Activated T-cell treated with anti-CD3 and anti-CD28 coated beads for 24 hours (primary cell): Measurements from ENCODE around the gene IKZF2.

Experiments used
- DNase-seq: peaks from one replicate; pipeline ENCODE4 v3.0.0-alpha.2; 2020; ENCODE audit warnings: low read depth

The IKZF2 gene

DNA sequence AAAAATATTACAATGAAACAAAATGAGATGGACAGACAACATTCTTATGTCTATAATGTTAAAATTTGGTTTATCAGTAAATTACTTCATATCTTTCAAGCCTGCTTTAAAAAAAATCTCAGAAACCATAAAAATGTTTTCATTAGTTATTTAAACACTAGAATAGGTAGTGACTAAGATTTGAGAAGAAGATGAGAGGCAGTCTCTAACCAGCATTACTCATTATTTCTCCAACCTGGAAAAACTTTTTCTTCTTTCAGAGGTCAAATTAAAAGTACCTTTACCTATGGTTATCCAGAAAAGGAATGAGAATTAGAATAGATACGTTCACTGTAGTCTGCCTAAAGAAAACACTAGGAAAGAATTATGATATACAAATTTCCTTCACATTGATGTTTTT, 50.3 kb downstream of the IKZF2 start:
- no peak for DNase-seq

DNA sequence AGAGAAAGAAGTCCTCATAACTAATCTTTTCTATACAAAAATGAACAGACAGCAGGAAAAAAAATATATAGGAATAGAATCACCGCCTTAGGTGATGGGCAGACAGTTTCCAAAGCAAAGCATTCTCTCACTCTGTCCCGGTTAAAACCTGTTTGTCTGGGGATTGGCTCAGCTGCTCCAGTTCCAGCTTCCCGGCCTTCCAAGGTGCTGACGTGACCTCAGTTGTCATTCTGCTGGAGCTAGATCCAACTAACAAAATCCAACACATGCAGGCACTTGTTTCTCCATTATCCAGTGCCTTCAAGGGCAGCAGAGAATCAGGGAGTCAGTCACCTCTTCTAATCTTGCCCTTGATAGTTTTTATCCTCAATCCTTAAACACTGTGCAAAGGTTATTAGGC, 52.8 kb downstream of the IKZF2 start:
- DNase-seq, result no peak

DNA sequence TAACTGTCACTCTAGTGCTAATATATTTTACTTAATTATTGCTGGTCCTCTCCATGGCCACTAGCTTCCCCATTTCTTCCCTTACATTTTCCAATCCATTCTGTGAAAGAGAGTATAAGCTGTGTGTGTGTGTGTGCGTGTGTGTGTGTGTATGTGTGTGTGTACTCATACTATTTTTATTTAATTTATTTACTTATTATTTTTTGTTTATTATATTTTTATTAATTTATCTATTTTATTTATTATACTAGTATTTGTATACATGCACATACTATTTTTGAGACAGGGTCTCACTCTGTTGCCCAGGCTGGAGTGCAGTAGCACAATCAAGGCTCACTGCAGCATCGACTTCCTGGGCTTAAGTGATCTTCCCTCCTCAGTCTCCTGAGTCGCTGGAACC, 59.6 kb downstream of the IKZF2 start:
- DNase-seq, result no peak

DNA sequence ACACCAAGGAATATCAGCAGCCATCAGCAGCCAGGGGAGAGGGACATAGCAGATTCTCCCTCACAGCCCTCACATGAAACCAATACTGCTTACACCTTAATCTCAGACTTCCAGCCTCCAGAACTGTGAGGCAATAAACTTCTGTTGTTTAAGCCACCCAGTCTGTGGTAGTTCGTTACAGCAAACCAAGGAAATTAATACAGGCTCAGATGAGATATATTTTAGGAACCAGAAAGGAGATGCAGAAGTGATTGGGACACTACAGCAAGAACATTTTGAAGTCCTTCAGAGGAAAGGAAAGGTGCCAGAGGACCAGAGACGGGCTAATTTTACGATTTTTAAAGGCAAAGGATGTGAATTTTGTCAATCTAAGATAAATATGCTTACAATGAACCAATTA, 60.6 kb downstream of the IKZF2 start:
- DNase-seq, result no peak

DNA sequence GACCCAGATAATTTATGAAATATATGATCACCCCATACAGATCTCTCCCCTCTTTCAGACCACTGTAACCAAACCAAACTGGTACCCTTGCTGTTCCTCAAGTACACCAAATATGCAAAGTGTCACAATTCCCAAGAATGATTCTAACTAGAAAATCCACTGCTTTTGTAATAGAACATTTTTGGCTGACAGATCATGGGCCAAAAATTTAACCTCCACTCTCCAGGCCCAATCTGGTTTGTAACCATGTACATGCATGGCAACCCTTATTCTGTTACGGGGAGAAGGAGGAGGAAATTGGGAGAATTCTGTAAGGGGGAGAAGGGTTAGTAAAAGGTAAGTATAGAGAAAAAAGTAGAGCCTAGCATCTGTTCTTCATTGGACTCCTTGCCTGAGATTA, 62.0 kb downstream of the IKZF2 start:
- DNase-seq, result no peak

DNA sequence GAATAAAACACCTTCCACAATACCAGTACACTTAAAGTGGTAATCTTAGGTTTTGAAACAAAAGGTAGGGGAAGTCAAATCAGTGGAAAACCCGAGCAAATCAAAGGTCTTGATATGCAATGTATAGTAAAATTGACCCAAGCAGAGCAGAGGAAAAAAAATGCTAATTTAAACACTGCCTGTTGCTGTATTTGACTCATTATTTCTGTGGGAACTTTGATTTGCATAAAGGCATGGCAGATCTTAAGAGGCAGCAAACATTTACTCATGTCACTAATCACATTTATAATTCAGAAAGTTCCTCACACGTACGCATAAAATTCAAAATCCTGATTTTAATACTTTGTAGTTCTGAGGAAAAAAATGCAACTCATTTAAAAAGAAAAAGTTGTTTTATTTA, 64.4 kb downstream of the IKZF2 start:
- DNase-seq, result no peak

DNA sequence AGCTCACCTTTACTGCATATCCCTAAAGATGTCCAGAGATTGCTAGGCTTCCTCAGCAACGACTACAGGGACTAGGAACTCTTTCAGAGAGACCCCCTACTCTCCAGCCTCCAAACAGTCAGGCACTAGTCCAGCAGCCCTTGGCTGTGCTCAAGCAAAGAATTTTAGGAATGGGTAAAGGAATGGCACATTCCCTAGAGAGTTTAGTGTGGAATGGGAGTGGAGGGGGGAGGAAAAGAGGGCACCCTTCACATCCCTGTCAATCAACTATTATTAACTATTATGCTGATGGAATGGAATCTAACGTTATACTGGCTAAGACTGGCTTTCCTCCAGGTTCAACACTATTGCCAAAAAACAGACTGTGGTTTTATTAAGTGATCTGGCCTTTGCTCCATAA, 64.8 kb downstream of the IKZF2 start:
- DNase-seq, result no peak

DNA sequence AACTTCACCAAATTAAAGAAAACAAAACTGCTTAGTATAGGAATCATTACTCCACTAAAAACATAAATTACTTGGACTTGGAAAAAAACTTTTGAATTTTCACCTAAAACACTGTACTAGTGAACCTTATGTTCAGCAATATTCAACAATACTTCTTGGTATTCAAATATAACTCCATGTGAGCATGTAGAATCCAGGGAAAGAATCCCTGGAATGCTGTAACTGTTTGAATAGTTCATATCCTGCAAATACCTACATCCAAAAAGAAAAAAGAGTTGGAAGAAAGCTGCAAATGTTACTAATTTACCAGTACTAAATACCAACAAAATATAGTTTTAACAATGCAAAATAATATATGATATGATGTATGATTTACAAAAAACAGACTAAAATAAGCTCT, 65.4 kb downstream of the IKZF2 start:
- DNase-seq, result no peak

DNA sequence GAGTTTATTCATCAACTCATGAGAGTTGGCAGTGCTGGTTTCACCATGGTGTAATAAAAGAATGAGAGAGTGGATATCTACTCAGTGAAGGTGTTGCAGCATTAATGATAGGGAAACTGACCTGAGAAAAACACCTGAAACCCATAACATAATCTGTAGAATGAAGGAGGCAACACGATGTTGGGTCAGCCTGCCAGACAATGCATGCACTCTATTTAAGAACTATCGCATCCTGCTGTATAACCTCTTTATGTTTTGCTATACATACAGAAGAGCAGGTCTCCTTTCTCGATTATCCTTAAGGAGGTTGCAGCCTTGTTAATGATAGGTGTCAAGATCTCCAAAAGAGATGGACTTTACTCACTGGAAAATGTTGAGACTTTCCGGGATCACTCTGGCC, 65.9 kb downstream of the IKZF2 start:
- no peak for DNase-seq

DNA sequence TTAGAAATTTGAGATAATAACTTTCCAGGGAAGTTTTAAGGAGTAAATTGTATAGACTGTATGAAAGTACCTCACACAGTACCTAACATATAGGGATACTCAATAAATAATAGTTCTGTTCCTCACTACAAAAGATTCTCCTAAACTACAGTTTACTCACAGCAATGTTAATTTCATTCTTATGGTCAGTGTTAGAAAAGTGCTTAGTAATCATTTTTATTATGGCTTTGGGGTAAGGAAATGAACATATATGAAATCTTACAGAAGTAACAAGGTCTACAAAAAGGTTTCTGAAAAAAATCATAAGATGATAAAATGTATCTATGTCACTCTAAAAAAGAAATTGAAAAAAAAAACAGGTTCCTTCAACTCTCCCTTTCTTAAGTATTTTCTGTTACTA, 67.2 kb downstream of the IKZF2 start:
- DNase-seq, result no peak

DNA sequence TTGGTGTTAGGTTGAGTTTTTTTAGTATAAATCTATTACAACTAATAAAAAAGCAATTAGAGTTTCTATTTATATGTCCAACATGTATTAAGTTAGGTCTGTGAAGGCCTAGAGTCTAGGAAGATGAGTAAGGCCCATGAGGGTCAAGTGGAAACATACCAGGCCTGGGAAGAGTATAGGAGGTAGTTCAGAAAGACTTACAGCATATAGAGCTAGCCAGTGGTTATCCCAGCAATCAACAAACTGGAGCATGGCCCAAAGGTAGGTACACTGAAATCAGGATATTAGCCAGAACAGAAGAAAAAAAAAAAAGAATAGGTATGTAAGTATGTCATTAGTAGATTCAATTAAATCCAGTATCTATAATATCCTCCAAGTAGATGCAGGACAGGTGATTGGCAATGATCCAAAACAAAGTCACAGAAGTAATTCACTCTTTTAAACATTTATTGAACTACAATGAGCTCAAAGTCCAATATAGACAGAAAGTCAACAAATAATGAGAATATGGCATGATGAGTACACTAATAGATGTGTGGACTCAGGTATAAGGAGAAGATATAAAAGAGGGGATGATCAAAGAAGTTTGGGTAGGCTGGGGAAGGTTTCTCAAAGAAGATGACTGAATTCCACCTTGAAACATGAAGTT, 70.3 kb downstream of the IKZF2 start:
- DNase-seq, result no peak

DNA sequence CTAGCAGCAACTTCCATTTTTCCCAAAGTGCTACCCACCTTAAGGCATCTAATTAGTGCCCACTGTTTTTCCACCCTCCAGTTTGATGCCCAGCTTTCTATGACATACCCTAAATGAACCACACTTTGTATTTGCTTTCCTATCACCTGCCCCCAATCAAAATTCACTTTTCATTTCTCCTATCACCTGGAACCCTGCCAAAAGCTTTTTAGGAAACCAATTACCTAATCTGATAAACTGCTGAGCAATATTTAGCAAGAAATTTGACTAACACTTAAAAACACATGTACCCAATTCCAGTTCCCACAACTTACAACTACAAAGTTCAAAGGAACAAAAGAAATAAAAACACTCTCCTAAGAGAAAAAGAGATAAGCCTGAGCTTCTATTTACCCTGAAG, 71.7 kb downstream of the IKZF2 start:
- no peak for DNase-seq

DNA sequence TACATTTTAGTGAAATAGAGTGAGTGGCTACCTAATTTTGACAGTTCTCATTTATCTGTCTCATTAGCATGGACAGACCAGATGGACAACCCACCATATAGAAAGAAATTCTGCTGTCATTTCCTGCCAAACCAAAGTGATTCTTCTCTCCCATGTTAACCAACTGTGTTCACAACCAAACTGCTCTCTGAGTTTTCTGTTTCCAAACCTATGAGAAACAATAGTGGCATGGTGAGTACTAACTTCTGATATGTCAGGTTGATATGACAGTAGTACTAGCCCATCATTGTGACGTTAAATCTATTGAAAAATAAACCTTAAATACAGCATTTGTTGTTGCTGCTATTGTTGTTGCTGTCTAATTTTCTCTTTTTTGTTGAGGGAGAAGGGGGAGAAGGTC, 72.7 kb downstream of the IKZF2 start:
- no peak for DNase-seq

DNA sequence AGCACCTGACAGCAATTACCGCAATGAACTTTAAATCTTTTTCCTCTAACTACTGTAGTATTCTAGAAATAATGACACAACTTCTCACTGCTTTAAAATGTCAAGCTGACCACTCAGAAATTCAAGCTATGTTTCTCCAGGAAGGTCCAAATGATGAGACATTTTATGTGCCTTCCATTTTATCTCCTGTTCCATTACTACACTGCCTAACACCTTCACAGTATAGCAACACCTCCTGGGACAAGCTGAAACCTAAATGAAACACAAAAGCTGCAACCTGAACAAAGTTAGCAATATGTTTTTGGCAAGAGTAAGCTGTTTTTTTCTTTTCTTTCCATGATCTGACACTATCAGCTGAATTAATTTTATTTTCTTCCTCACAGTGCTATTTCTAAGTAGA, 81.9 kb downstream of the IKZF2 start:
- DNase-seq, result no peak

DNA sequence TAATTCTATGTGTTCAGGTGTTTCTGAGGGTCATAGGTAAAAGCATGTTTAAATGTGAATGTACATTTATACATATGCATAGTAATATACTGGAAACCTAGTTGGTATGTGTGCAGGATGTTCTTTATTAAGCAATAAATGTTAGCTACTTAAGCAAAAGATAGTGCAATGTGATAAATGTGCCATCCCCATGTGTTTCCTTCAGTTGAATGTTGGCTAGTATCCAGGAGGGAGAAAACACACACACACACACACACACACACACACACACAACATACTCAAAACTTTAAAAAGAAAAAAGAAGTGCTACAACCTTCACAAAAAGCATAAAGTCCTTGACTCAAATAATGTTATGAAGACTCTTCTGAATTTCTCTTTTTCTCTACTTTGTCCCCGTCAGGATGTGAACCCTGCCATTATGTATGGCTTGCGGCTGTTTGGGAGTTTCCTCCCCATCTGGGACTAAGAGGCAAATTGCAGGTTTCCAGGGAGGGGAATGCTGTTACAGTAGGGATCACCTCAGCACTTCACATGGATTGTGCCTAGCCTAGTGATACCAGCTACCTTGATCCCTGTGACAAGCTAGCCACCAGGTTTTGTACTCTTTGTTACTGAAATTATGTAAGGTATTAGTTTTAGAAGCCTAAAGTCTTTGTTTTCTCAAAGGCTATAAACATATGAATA, 82.6 kb downstream of the IKZF2 start:
- no peak for DNase-seq

DNA sequence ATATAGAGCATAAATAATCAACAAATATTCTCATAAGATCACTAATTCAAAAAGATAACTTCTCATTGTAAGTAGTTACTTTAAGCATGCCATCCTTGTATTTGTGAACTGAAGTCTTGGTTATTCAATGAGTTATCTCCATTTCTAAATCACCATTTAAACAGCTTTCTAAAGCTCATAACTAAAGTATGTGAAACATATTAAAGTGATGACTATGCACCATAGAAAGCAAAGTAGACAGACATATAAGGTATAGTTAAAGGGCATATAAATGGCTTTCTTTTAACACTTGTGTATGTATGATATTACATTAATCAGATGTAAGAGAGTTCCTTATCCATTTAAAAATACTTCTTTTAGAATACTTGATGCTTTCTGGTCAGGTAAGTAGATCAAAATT, 83.5 kb downstream of the IKZF2 start:
- no peak for DNase-seq

DNA sequence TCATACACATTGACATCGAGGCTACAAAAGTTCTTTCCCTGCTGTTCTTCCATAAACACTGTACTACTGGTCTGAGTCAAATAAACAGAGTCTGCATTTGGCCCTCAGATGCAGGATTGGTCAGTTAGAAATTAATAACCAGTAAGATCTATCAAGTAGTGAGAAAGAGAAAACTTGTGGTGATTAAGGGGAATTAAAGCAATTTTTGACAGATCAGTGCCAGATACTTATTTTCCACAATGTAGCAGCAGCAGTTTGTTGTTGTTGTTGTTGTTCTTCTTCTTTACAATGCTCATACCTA, 85.0 kb downstream of the IKZF2 start:
- DNase-seq, result no peak

DNA sequence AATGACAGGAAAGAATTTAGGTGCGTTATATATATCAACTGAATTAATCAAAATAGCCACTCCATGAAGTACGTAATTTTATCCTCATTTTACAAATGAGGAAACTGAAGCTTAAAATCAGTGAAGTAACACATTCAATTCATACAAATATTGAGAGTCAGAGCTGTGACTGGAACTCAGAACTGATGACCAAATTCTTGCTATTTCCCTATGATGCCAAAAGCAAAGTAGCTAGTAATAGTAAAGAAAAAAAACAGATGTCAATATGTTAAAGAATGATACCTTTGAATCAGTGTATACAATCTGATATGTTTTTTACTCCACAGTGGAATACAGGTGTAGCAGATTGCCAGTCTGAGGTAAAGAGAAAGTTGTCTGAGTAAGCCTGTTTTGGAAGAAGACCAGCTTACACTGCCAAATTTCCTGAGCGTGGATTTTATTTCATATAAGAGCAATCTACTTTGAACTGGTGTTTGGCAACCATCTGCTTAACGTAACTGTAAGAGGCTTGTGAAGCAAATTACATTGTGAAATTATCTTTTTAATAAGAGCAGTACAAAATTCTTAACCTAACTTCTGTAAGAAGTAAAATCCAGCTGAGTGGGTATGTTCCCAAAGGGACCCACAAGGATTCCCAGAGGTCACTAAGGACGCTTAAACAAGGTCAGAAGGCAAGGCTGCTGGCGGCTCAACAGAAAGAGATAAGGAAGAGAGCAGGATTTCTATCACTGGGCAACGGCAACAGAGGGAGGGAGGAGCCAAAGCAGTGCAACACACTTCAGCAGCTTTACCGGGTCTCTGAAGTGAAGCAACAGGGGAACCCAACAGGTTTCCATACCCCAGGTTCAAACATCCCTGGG, 85.6 kb downstream of the IKZF2 start:
- no peak for DNase-seq

DNA sequence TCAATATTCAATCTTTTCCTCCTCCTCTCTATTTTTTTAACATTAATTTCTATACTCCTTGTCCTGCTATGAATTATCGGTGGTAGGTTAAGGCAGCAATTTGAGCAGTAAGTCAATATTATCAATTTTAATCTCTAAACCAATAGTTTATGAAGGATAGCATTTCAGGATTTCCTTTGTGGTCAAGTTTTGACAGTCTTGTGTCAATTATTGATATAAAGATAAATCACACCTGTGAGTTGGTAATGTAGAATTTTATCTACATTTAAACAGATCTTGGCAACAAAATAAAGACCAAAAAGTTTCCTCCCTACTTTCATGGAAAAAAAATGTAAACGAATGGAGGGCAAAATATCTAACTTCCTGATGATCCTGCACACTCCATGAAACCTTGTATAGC, 87.3 kb downstream of the IKZF2 start:
- DNase-seq, result no peak

DNA sequence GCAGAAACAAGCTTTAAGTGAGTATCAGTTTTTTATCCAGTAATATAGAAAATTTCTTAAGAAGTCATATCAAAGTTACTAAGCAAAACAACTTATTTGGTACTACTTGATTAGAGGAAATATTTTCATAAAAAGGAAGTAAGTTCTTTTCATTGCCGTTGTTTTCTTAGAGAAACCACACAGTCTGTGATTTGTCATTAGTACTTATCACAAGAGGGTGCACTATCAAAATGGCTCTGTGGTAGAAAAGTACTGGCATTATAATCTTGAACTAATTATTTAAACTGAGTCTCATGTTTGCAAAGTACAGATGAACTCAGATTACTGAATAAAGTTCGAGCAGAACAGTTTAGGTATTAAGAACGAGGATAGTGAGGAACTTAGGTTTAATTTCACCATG, 93.4 kb downstream of the IKZF2 start:
- DNase-seq, result no peak

DNA sequence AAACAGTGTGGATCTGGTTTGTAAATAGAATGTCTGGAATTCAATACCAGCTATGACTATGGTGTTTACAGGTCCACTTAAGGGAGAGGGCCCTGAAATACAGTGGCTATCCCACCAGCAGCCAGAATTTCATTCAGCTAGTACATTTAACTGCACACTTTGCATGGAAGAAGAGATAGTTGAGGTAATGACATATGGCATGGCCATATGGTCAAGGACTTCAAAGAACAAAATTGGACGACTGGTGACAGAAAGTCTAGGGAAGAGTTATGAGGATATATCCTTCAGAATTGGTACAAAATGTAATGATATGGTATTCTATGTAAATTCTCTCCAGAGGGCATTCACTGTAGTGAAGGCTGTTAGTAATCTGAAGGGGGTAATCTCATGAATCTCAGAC, 105.0 kb downstream of the IKZF2 start:
- DNase-seq, result no peak

DNA sequence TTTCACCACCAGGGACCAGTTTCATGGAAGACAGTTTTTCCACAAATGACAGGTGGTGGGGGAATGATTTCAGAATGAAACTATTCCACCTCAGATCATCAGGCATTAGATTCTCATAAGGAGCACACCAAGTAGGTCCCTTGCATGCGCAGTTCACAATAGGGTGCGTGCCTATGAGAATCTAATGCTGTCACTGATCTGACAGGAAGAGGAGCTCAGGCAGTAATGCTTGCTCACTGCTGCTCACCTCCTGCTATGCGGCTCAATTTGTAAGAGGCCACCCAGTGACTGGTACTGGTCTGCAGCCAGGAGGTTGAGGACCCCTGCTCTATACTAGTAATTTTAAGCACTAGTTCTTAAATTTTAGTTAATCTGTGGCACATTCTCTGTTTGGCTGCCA, 107.8 kb downstream of the IKZF2 start:
- DNase-seq, result no peak

DNA sequence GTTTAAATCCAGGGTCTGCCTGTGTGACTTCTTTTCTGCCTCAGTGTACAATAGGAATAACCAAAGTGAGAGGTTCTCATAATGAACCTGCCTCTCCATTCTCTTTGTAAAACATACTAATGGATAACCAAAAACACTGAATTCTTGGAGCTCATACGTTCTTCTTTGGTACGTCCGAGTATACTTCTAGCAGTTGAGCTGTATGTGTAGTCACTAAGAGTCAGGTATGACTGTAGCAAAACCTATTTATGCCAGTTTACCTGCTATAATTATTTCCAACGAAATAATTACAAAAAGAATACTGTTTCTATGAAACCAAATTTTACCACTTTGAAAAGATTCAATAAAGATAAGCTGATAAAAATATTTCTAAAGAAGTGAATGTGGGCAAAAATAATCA, 109.2 kb downstream of the IKZF2 start:
- DNase-seq, result no peak

DNA sequence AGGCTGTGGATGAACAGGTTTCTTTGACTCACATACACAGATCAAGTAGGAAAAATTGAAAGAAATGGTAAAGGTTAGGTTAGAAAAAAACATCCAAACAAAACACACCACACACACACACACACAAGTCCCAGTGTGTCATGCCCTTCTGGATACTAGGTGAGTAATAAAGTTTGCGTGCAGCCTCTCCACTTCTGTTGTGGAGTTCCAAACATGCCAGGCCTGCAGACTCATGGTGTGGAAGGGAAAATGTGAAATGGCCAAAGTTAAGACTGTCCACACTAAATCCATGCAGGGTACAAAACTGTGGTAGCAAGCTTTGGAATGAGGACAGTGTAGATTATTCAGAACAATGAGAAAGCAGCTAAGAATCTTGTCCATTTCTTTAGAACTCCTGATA, 114.6 kb downstream of the IKZF2 start:
- DNase-seq, result no peak
